Endothelial cell (in vitro differentiated cells): Measurements from ENCODE around the gene VWA5B1. TPM values are rescaled to one million over a fixed set of nuclear protein-coding genes. Genes with fewer than 3 reads are reported as not detected.

ENCODE experiments used
- DNase-seq: peaks from one replicate; pipeline ENCODE4 v3.0.0; 2021; ENCODE audit warnings: low spot score
- H3K27ac Mint-ChIP-seq: one replicate; pipeline ENCODE4 v1.8.0; 2021; ENCODE audit warnings: mixed read lengths, inconsistent platforms; ENCODE audit not compliant: unreplicated experiment
- H3K27me3 Mint-ChIP-seq: one replicate; pipeline ENCODE4 v1.8.0; 2021; ENCODE audit warnings: mild to moderate bottlenecking, moderate library complexity, mixed read lengths, inconsistent platforms; ENCODE audit not compliant: unreplicated experiment
- H3K36me3 Mint-ChIP-seq: one replicate; pipeline ENCODE4 v1.8.0; 2021; ENCODE audit warnings: mild to moderate bottlenecking, low read depth, mixed read lengths, inconsistent platforms; ENCODE audit not compliant: unreplicated experiment
- H3K4me1 Mint-ChIP-seq: one replicate; pipeline ENCODE4 v1.8.0; 2021; ENCODE audit warnings: mild to moderate bottlenecking, mixed read lengths, inconsistent platforms; ENCODE audit not compliant: unreplicated experiment
- H3K4me3 Mint-ChIP-seq: one replicate; pipeline ENCODE4 v1.8.0; 2021; ENCODE audit warnings: mild to moderate bottlenecking, mixed read lengths, inconsistent platforms; ENCODE audit not compliant: unreplicated experiment
- H3K9me3 Mint-ChIP-seq: one replicate; pipeline ENCODE4 v1.8.0; 2021; ENCODE audit warnings: mixed read lengths, inconsistent platforms; ENCODE audit not compliant: unreplicated experiment
- CTCF ChIP-seq: fragments of 200-600 bp; sonication (generic); IDR thresholded peaks from one replicate; pipeline ENCODE4 v1.5.0; 2021; ENCODE audit warnings: antibody characterized with exemption; ENCODE audit not compliant: unreplicated experiment
- long read RNA-seq: library from polyadenylated mRNA; unstranded; transcript quantifications from one replicate; pipeline ENCODE4 v2.0.0, GENCODE V29; 2020; ENCODE audit not compliant: unreplicated experiment
- total RNA-seq: library from RNA; stranded (reverse); fragmentation: NEBNext Ultra II Directional; extraction: Animal tissue kit (Norgen Biotek cat#: 25700); gene quantifications from one replicate; pipeline ENCODE4 v1.2.1, GENCODE V29; 2021; ENCODE audit not compliant: unreplicated experiment

VWA5B1 gene
- not detected for total RNA-seq
- long read RNA-seq = 0 reads

- H3K4me1 Mint-ChIP-seq = peaks cover 20% of the 10 kb centered on the region
- H3K27me3 Mint-ChIP-seq = peaks cover 22% of the 10 kb centered on the region
- peak; percentile 62 for DNase-seq
- peak within 1 kb of the TSS; percentile 13 for H3K4me3 Mint-ChIP-seq
- H3K9me3 Mint-ChIP-seq = no peaks in the 10 kb centered on the region
- no peaks in the 10 kb centered on the region for H3K36me3 Mint-ChIP-seq
- peak within 1 kb of the TSS; percentile 74 for H3K27ac Mint-ChIP-seq
- TF ChIP-seq CTCF = no peak
Observed at GRCh38 chr1:20290624-20291597, at the start of gene VWA5B1. TSS of gene VWA5B1 (plus strand) at chr1:20290875. CDS start at chr1:20310602, 19,727 bp downstream.

- H3K4me1 Mint-ChIP-seq = peaks cover 2% of the 10 kb centered on the region
- TF ChIP-seq CTCF = no peak
- no peaks in the 10 kb centered on the region for H3K9me3 Mint-ChIP-seq
- H3K4me3 Mint-ChIP-seq = no peak overlapping the region
- H3K36me3 Mint-ChIP-seq = no peaks in the 10 kb centered on the region
- H3K27me3 Mint-ChIP-seq = no peaks in the 10 kb centered on the region
- no peak for DNase-seq
- H3K27ac Mint-ChIP-seq = no peak overlapping the region
Observed at GRCh38 chr1:20242890-20243479, 47.7 kb upstream of the VWA5B1 start.

GRCh38 chr1:20248971-20249612, 41.6 kb upstream of the VWA5B1 start:
- Mint-ChIP-seq H3K9me3 (no peaks in the 10 kb centered on the region), H3K27ac (no peak overlapping the region), H3K27me3 (no peaks in the 10 kb centered on the region), H3K36me3 (no peaks in the 10 kb centered on the region), H3K4me3 (no peak overlapping the region), H3K4me1 (no peaks in the 10 kb centered on the region)
- DNase-seq = no peak
- no peak for TF ChIP-seq CTCF

GRCh38 chr1:20250340-20250989, 40.2 kb upstream of the VWA5B1 start:
- no peaks in the 10 kb centered on the region for H3K9me3 Mint-ChIP-seq
- TF ChIP-seq CTCF = no peak
- H3K4me1 Mint-ChIP-seq = no peaks in the 10 kb centered on the region
- H3K27me3 Mint-ChIP-seq = no peaks in the 10 kb centered on the region
- no peak overlapping the region for H3K27ac Mint-ChIP-seq
- H3K4me3 Mint-ChIP-seq = no peak overlapping the region
- no peak for DNase-seq
- no peaks in the 10 kb centered on the region for H3K36me3 Mint-ChIP-seq
